Measurements from ENCODE around the gene ING2.

DNA sequence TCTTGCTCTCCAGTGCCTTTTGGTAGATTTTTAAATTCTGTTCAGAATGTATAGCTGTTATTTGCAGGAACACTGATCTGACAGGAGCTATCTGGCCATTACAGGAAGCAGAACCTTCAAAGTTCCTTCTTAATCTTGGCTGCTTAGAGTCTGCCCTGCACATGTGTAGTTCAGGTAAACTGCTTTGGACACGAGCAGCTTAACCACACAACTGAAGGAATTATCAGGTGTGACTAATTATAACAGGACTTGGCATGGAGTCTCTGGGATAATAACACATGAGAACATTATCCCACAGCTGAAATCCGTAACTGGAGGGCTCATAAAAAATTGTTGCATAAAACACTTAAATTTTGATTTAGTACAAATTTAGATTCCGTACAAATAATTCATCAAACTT is 11.6 kb upstream of the ING2 start:
- TF ChIP-seq, protein P1, sequence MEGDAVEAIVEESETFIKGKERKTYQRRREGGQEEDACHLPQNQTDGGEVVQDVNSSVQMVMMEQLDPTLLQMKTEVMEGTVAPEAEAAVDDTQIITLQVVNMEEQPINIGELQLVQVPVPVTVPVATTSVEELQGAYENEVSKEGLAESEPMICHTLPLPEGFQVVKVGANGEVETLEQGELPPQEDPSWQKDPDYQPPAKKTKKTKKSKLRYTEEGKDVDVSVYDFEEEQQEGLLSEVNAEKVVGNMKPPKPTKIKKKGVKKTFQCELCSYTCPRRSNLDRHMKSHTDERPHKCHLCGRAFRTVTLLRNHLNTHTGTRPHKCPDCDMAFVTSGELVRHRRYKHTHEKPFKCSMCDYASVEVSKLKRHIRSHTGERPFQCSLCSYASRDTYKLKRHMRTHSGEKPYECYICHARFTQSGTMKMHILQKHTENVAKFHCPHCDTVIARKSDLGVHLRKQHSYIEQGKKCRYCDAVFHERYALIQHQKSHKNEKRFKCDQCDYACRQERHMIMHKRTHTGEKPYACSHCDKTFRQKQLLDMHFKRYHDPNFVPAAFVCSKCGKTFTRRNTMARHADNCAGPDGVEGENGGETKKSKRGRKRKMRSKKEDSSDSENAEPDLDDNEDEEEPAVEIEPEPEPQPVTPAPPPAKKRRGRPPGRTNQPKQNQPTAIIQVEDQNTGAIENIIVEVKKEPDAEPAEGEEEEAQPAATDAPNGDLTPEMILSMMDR (IDR thresholded peaks at IDR 0.05) = no peak
- no peak for TF ChIP-seq POLR2A (IDR thresholded peaks at IDR 0.05)

Measured in testis (tissue), 2 donors.